Endometrial microvascular endothelial cells (primary cell): ENCODE measurements around the gene ANAPC10. TPM values are rescaled to one million over a fixed set of nuclear protein-coding genes. Genes with fewer than 3 reads are reported as not detected.
"Not testable (repeated sequence)": the region's sequence is repeated elsewhere in the genome, so short reads cannot be mapped to it uniquely, and the experiment has no call there.

Experiments
- in situ Hi-C: cut with HindIII; loops from 2 replicates; pipeline ENCODE4 v1.10.0; 2017; ENCODE audit warnings: low sequenced_read_pairs, low pct_unique_long_range_greater_than_20kb; ENCODE audit errors: inconsistent ontology term
- total RNA-seq: library from RNA; depleted of rRNA; stranded (reverse); fragments of >200 nt; gene quantifications from one replicate; pipeline ENCODE4 v1.2.3, GENCODE V29; 2015; ENCODE audit errors: inconsistent ontology term

ANAPC10 gene
- total RNA-seq, 1 donor from 2014 or later = 23.7 TPM

DNA sequence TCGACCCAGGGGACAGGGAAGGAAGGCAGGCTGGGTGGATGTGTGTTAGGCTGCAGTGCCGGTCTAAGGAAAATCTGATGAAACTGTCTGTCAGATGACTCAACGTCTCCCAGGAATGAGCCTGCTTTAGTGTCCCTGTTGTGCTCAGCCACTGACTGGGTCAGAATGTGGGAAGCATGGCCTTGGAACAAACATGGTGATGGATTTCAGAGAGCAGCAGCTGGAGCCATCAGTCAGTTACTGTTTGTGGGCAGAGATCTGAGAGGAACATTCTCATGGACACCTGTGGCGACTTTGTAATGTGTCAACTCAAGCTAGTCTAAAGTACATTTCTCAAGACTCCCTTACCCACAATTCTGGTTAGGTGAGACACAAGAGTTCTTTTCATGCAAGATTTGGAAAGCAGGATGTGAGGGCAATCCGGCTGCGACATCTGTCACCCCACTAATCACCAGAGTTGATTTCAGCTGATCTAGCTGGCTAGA lies 63.2 kb downstream of the ANAPC10 start:
- in situ Hi-C loops = no loop called here

DNA sequence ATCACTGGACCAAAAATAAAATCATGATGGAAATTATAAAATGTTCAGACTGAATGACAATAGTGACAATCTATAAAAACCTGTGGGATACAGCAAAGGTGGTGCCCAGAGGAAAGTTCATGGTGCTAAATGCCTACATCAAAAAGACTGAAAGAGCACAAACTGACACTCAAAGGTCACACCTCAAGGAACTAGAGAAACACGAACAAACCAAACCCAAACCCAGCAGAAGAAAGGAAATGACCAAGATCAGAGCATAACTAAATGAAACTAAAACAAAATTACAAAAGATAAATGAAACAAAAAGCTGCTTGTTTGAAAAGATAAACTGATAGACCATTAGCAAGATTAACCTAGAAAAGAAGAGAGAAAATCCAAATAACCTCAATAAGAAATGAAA lies 78.7 kb downstream of the ANAPC10 start:
- in situ Hi-C loops = no loop called here

DNA sequence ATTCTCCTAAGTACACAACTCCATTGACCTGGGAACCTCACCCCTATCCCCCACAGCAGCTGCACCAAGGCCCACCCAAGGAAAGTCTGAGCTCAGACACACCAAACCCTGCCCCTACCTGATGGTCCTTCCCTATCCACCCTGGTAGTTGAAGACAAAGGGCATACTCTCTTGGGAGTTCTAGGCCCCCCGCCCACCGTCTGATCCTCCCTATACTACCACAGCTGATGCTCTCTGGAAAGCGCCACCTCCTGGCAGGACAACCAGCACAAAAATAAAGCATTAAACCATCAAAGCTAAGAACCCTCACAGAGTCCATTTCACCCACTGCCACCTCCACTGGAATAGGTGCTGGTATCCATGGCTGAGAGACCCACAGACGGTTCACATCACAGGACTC lies 83.6 kb downstream of the ANAPC10 start:
- in situ Hi-C loops = no loop called here

DNA sequence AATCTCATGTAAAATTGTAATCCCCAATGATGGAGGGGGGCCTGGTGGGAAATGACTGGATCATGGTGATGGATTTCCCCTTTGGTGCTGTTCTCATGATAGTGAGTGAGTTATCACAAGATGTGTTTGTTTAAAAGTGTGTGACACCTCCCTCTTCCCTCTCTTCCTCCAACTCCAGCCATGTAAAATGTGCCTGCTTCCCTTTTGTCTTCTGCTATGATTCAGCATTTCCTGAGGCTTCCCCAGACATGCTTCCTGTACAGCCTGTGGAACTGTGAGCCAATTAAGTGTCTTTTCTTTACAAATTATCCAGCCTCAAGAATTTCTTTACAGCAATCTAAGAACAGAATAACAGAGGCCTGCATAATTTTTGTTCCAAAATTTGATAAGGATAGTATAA lies 85.2 kb downstream of the ANAPC10 start:
- in situ Hi-C loops = no loop called here

DNA sequence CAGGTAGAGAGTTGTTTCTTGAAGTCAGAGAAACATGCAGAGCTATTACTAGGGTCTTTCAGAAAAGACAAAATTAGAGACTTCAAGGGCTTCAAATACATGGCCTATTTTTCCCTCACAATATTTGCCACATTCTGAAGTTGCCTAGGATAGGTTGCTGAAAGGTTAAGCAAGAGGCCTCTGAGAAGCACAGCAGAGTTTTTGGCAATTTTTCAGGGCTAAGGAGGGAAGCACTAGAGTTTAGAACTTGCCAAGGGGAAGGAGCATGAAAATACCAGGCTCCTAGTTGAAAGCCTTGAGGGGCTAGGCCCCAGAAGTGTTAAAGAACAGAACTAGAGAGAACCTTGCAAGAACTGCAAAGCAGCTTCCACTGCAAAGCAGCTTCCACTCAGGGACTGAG lies 86.4 kb downstream of the ANAPC10 start:
- in situ Hi-C loops = no loop called here

DNA sequence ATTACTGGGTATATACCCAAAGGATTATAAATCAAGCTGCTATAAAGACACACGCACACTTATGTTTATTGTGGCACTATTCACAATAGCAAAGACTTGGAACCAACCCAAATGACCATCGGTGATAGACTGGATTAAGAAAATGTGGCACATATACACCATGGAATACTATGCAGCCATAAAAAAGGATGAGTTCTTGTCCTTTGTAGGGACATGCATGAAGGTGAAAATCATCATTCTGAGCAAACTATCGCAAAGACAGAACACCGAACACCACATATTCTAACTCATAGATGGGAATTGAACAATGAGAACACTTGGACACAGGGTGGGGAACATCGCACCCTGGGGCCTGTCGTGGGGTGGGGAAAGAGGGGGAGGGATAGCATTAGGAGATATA lies 87.7 kb downstream of the ANAPC10 start:
- in situ Hi-C loops = not testable (repeated sequence)

DNA sequence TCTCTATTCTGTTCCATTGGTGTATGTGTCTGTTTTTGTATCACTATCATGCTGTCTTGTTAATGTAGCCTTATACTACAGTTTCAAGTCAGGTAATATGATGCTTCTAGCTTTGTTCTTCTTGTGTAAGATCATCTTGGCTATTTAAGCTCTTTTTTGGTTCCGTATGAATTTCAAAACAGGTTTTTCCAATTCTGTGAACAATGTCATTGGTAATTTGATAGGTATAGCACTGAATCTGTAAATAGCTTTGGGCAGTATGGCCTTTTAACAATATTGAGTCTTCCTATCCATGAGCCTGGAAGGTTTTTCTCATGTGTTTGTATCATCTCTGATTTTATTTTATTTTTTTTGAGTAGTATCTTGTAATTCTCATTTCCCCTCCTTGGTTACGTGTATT lies 94.3 kb downstream of the ANAPC10 start:
- in situ Hi-C loops = no loop called here

DNA sequence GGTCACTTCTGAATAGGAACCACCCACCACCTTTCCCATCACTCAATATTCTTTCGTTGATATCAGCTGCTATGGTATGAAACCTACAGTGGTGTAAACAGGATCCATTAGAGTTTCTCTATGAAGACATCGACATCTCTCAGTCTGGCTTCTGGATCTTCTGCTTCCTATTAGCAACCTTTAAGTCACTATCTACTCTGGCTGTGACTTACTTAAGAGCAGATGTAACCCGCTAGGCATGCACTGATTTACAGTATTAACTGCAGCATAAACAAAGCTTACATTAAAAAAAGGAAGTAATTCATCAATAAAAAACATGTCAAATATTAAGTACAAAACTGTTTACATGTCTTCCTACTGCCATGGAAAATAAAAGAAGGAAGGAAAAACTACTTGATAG lies 96.4 kb downstream of the ANAPC10 start:
- in situ Hi-C loops = no loop called here

DNA sequence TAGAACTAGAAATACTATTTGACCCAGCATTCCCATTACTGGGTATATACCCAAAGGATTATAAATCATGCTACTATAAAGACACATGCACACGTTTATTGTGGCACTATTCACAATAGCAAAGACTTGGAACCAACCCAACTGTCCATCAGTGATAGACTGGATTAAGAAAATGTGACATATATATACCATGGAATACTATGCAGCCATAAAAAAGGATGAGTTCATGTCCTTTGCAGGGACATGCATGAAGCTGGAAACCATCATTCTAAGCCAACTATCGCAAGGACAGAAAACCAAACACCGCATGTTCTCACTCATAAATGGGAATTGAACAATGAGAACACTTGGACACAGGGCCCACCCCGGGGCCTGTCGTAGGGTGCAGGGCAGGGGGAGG lies 97.3 kb downstream of the ANAPC10 start:
- in situ Hi-C loops = not testable (repeated sequence)

DNA sequence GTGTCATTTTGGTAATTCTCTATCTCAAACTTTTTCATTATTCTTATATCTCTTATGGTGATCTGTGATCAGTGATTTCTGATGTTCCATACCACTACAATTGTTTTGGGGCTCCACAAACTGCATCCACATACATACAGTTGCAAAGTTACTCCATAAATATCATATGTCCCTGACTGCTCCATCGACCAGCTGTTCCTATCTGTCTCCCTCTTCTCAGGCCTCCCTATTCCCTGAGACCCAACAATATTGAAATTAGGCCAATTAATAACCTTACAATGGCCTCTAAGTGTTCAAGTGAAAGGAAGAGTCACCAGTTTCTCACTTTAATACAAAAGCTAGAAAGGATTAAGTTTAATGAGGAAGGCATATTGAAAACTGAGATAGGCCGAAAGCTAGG lies 108.7 kb downstream of the ANAPC10 start:
- in situ Hi-C loops = no loop called here

DNA sequence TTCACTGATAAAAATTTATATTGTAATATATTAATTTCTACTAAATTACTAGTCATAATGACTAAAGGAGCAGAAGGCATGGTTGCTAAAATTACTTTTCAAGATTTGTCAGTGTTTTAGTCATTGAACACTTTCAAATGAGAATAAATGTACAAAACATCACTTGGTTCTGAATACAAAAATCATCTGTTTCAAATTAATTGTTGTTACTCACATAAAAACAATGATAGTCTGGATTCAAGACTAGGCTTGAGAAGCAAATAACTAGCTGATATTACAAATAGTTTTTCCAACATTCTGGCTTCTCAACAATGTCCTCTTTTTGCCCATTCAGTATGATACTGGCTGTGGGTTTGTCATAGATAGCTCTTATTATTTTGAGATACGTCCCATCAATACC lies 112.5 kb downstream of the ANAPC10 start:
- in situ Hi-C loops = no loop called here

DNA sequence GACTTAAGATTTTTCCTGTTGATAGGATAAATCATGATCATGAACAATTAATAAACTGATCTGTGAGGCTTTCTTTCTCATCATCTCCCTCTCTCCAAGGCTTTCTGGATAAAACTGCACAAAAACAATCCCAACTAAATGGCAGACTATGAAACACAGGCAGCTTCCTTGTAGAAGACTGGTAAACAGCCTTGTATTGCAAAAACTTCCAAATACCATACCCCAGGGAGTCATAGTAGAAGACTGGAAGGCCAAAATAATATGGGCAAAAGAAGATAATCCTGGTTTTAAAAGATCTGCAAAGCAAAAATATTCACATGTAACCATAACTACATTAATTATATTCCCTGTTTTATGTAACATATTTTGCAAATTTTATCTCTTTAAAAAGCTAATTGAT lies 113.0 kb downstream of the ANAPC10 start:
- in situ Hi-C loops = no loop called here

DNA sequence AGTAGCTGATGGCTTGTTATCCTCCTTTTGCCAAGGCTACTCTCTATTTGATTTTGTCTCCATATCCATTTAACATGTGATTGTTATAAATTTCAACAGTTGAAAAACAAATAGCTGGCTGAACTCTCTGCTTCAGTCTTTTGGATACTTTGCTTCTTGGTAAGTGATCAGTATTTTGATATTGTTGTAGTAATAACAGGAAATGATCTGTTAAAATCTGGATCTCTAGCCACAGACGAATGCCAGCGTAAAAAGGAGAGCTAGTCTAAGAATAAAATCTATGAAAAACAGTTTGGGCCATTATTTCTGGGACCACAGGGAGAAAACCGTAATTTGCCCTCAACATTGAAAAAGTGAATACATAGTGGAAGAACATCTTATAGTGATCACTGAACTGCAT lies 113.8 kb downstream of the ANAPC10 start:
- in situ Hi-C loops = no loop called here

DNA sequence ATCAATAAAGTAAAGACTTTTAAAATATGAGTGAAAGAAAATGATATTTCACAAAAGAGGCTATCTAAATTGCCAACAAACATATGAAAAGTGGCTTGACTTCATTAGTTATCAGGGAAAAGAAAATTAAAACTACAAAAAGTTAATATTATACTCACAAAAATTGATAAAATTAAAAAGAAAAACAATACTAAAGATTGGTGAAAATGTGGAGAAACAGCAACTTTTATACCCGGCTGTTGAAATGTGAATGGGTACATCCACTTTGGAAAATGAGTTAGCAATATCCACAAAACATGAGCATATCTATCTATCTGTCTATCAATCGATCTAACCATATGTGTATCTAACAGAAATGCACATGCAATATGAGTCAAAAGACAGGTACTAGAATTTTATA lies 122.3 kb downstream of the ANAPC10 start:
- in situ Hi-C loops = no loop called here

DNA sequence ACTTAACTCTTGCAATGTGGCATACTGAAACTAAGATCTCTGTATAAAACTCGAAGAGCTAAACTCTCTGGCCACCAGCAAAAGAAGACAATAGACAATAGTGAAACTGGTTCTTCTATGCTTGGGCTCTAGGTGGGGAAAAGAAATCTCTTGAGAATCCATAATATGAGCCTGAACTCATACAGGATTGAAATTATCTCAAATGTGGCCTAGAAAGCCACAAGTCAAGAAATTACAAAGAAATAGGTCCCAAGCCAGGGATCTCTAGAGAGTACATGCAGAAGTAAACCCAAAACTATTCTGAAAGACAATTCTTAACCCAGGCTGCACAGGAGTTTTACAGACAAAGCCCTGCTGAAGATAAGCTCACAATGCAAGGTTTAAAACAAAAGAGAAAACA lies 127.4 kb downstream of the ANAPC10 start:
- in situ Hi-C loops = no loop called here

DNA sequence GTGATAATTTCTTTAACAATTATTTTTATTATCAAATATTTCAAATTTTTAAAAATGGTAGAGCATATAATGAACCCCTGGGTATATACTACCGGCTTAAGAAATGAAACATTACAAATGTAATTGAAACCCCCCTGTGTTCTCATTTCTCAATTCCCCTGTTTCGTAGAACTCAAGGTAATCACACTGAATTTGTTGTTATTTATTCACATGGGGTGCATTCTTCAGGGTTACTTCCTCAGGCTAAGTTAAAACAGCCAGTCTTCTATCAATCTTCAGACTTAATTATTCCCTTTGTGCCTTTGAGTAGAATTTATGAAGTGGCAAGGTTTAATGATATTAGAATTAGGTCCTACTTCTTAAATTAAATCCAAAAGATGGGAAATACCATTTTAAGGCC lies 128.2 kb downstream of the ANAPC10 start:
- in situ Hi-C loops = no loop called here

DNA sequence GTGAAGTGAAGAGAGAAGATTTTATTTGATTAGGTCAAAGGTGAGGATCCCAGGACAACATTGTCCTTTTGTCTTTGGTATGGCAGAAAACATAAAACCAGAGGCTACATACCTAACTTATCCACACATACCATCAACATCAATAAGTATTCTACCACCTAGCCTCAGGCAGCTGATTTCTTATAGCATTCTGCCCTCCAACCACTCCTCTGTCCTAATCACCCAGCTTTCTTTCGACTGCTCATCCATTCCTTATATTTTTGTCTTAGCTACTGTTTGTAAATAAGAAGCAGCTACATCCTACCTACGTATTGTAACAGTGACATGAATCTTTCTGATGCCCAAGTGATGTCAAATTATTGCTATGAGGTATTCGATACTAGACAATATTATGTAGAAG lies 129.4 kb downstream of the ANAPC10 start:
- in situ Hi-C loops = no loop called here

DNA sequence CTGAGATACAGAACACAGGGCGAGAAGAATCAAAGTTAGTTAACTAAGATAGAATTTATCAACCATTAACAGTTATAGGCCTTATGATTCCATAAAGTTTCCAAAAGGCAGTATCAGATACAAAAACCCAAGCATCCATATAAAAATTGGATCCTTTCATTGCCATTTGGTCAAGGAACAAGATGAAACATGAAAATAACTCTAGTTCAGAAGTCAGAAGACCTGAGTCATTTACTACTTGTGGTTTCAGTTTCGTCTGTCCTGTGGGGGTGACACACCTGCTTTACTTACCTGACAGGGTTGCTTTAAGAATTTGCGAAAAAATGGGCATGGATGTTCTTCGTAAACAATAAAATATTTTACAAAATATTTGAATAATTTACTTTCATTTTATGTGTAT lies 130.8 kb downstream of the ANAPC10 start:
- in situ Hi-C loops = no loop called here

DNA sequence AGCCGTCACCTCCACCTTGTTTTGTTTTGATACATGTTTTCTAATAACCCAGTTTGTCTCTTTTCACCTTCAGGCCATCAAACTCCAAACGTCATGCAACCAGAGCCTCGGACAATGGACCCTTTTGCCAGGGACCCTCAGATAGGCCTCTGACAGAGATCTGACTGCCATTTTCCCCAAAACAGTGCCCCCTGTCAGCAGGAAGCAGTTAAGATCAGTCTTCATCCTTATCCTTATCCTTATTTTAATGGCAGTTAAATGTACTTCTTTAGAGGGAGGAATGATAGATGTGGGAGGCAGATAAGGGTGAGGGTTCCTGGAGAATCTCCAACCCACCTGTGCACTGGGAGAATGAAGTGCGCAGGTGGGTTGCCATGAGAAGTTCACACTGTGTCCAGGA lies 135.7 kb downstream of the ANAPC10 start:
- in situ Hi-C loops = no loop called here

DNA sequence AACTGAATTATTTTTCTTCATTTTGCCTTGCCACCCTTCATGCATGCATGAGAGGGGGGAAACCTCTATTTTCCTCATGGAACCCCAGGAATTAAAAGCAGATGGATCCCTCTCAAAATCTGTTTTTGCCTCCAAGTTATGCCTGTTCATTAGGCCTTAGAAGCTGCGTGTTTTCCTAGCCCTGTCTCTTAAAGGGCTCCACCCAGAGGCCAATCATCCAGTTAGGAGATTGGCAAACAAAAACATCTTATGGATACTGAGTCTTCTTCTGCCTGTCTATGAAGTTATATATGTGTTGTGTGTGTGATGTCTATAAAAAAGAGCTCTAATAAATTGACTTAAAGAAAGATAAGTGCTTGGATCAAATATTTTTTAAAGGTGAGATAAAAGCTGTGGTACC lies 142.9 kb downstream of the ANAPC10 start:
- in situ Hi-C loops = no loop called here

DNA sequence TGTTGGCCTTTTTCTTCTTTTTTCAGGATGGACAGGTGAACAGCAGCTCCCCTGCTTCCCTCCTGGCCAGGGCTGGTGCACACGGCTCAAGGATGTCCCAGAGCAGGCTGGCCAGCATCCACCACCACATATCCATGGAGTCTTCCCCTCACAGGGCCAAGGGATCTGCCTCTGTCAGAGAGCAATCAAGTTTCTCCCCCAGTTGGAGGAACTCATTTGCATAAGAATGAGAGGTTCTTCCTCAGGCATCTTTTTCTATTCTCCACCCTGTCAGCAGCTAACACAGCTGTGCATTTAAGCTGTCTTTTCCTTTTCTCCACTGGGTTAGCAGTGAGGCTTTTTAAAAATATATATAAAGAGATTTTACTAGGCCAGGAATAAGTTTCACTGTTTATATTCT lies 143.8 kb downstream of the ANAPC10 start:
- in situ Hi-C loops = no loop called here

DNA sequence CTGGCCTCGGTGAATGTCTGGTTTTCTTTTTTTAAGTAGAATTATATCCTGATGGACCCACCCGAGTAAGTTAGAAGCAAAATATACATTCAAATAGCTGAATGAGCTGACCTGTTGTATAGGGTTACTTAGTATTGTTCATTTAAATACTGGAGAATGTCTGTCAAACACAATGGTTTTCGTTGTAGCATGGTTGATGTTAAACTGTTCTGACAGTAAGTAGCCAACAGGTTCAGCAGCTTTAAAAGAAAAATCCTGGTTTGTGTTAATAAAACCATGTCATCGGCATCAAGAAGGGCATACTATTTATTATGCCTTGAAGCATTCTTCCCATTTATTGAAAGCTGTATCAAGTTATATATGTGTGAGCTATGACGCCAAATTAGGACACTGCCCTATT lies 149.6 kb downstream of the ANAPC10 start:
- in situ Hi-C loops = no loop called here
